Stomach (tissue), 4 donors: Measurements from ENCODE around the gene CES3.

ENCODE experiments used
- EP300 ChIP-seq: sonication (generic); formaldehyde crosslinking; IDR thresholded peaks from one replicate; pipeline ENCODE4 v1.6.1; 2017; ENCODE audit warnings: antibody characterized with exemption
- POLR2AphosphoS5 ChIP-seq, 3 donors: sonication (generic); formaldehyde crosslinking; IDR thresholded peaks; one replicate each; pipeline ENCODE4 v1.6.1; 2016; ENCODE audit warnings: antibody characterized with exemption in 3 of 3
- TF ChIP-seq, protein P1 (sequence below), 7 experiments: fragments of 450-650 bp in 4 of 7; fragments of 200-600 bp in 3 of 7; sonication (generic) in 3 of 7; IDR thresholded peaks; one replicate each; pipeline ENCODE4 v1.5.1; 2016 to 2019; ENCODE audit warnings: antibody characterized with exemption in 7 of 7, control low read depth in 2 of 7, mild to moderate bottlenecking in 1 of 7

DNA sequence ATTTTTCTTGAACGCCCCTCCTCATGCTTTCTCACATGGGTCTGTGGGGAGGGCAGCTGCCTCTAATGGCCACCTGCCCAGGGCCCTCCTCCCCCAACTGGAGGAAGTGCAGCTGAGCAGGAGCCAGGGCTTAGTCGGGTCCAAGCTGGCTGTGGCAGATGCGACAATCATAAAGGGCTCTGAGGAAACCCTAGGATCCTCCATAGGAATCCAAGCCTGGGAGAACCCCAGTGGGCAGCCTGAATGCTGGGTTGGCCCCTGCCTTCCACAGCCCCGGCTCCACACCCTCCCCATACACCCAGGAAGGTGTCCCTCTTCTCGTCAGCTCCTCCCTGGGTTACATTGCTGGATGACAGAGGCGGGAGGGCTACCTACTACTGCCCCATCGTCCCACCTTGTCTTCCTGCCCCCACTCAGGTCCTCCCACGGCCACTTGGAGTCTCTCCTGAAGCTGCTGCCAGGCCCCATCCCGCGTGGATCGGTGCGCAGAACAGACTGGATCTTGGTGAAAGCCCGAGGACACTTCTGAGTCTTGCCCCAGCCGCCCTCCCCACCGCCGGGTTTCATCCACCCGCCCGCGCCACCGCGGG lies 52.3 kb downstream of the CES3 start:
- TF ChIP-seq, protein P1, sequence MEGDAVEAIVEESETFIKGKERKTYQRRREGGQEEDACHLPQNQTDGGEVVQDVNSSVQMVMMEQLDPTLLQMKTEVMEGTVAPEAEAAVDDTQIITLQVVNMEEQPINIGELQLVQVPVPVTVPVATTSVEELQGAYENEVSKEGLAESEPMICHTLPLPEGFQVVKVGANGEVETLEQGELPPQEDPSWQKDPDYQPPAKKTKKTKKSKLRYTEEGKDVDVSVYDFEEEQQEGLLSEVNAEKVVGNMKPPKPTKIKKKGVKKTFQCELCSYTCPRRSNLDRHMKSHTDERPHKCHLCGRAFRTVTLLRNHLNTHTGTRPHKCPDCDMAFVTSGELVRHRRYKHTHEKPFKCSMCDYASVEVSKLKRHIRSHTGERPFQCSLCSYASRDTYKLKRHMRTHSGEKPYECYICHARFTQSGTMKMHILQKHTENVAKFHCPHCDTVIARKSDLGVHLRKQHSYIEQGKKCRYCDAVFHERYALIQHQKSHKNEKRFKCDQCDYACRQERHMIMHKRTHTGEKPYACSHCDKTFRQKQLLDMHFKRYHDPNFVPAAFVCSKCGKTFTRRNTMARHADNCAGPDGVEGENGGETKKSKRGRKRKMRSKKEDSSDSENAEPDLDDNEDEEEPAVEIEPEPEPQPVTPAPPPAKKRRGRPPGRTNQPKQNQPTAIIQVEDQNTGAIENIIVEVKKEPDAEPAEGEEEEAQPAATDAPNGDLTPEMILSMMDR (IDR thresholded peaks at IDR 0.05), result no peak
- TF ChIP-seq EP300 (no peak), POLR2AphosphoS5 (IDR thresholded peaks at IDR 0.05) (no peak)
